K562 (cell line): ENCODE data around the gene LIN28B. TPM values are rescaled to one million over a fixed set of nuclear protein-coding genes. Genes with fewer than 3 reads are reported as not detected.

Experiments used
- C11orf30 ChIP-seq: fragments of 450-650 bp; IDR thresholded peaks from 2 replicates; pipeline ENCODE4 v1.6.1; 2016; ENCODE audit warnings: low read depth, mild to moderate bottlenecking
- CBX1 ChIP-seq: sonication (generic); IDR thresholded peaks from 2 replicates; pipeline ENCODE4 v1.6.1; 2016; ENCODE audit warnings: antibody characterized with exemption, low read depth, mild to moderate bottlenecking
- CBX8 ChIP-seq: fragments of 200-600 bp; sonication (generic); IDR thresholded peaks from 2 replicates; pipeline ENCODE4 v1.6.1; 2012; ENCODE audit warnings: borderline replicate concordance, mixed run types, low read depth, mild to moderate bottlenecking, moderate library complexity, mixed read lengths, low read length, control low read depth, inconsistent platforms; ENCODE audit not compliant: poor library complexity, severe bottlenecking; ENCODE audit errors: extremely low read depth
- DEAF1 ChIP-seq: fragments of 450-650 bp; formaldehyde crosslinking; IDR thresholded peaks from 2 replicates; pipeline ENCODE4 v1.4.0; 2020; ENCODE audit warnings: mild to moderate bottlenecking, moderate library complexity
- HDAC8 ChIP-seq: fragments of 450-650 bp; IDR thresholded peaks from 2 replicates; pipeline ENCODE4 v1.6.1; 2016; ENCODE audit warnings: mild to moderate bottlenecking, missing genetic modification characterization, moderate library complexity, missing compliant biosample characterization
- MCM7 ChIP-seq, 2 experiments: fragments of 450-650 bp; IDR thresholded peaks; 2 replicates each; pipeline ENCODE4 v1.6.1; 2016 to 2018
- POLR2G ChIP-seq: fragments of 200-400 bp; formaldehyde crosslinking; IDR thresholded peaks from 2 replicates; pipeline ENCODE4 v1.6.1; 2017; ENCODE audit warnings: low read depth, mild to moderate bottlenecking, antibody characterized with exemption, low read length, moderate library complexity
- POLR2H ChIP-seq: IDR thresholded peaks from 2 replicates; pipeline ENCODE4 v1.6.1; 2016; ENCODE audit warnings: missing genetic modification characterization, low read depth, mild to moderate bottlenecking, control low read depth, missing compliant biosample characterization, moderate library complexity
- PTRF ChIP-seq: fragments of 450-650 bp; IDR thresholded peaks from 2 replicates; pipeline ENCODE4 v1.6.1; 2016; ENCODE audit warnings: mild to moderate bottlenecking, missing genetic modification characterization, missing compliant biosample characterization
- RBM15 ChIP-seq: fragments of 200-400 bp; formaldehyde crosslinking; IDR thresholded peaks from 2 replicates; pipeline ENCODE4 v1.6.1; 2018; ENCODE audit warnings: mild to moderate bottlenecking, low read length, moderate library complexity; ENCODE audit not compliant: insufficient read depth
- SMC3 ChIP-seq: conservative IDR thresholded peaks from 2 replicates; pipeline ENCODE4 v1.6.1; 2011; ENCODE audit warnings: low read depth, low read length, improper control_type of control experiment; ENCODE audit not compliant: insufficient read depth
- STAG1 ChIP-seq: sonication (generic); formaldehyde crosslinking; IDR thresholded peaks from 2 replicates; pipeline ENCODE4 v1.5.0; 2020; ENCODE audit warnings: missing genetic modification reagents, borderline replicate concordance
- USF1 ChIP-seq: sonication (generic); formaldehyde crosslinking; IDR thresholded peaks from 2 replicates; pipeline ENCODE4 v1.9.0; 2022; ENCODE audit warnings: mild to moderate bottlenecking, missing genetic modification reagents
- ZBTB26 ChIP-seq: fragments of 450-650 bp; formaldehyde crosslinking; IDR thresholded peaks from 2 replicates; pipeline ENCODE4 v1.4.0; 2022; ENCODE audit warnings: missing genetic modification characterization
- ZBTB5 ChIP-seq: fragments of 450-650 bp; IDR thresholded peaks from 2 replicates; pipeline ENCODE4 v1.6.1; 2017; ENCODE audit warnings: antibody characterized with exemption
- ZNF398 ChIP-seq: fragments of 250-450 bp; sonication (Bioruptor Pico); IDR thresholded peaks from 2 replicates; pipeline ENCODE4 v1.8.0; 2021; ENCODE audit warnings: moderate library complexity, mild to moderate bottlenecking, inconsistent platforms
- ZNF444 ChIP-seq: fragments of 250-450 bp; sonication (Bioruptor Pico); IDR thresholded peaks from 2 replicates; pipeline ENCODE4 v1.4.0; 2020; ENCODE audit warnings: mild to moderate bottlenecking, moderate library complexity
- ZNF668 ChIP-seq: fragments of 250-450 bp; sonication (Bioruptor Pico); IDR thresholded peaks from 2 replicates; pipeline ENCODE4 v1.8.0; 2022; ENCODE audit warnings: mild to moderate bottlenecking, inconsistent platforms
- polyA plus RNA-seq, 8 experiments: library from polyadenylated mRNA; depleted of rRNA in 4 of 8; stranded (reverse) in 5 of 8; unstranded in 3 of 8; fragments of >200 nt; fragmentation: Nextera tagmentation in 2 of 8; fragmentation: Illumina TruSeq in 1 of 8; extraction: Ambion mirVana in 2 of 8; extraction: Trizol in 1 of 8; gene quantifications; 2 replicates each; pipeline versions ENCODE4 v1.2.1 to v1.2.3, GENCODE V29; 2011 to 2014; ENCODE audit warnings: inconsistent platforms in 1 of 8, missing spikeins in 1 of 8
- total RNA-seq, 7 experiments: library from RNA; depleted of rRNA in 6 of 7; stranded (reverse); fragments of >200 nt in 6 of 7; fragmentation: Illumina TruSeq in 2 of 7; extraction: Trizol in 2 of 7; gene quantifications; 2 replicates each; pipeline versions ENCODE4 v1.2.1 to v1.2.3, GENCODE V29; 2011 to 2021; ENCODE audit warnings: low replicate concordance in 1 of 7

The LIN28B gene
- total and polyA plus RNA-seq, 9 of the 15 experiments (the other 6 are each of a cell fraction or from before 2014, with no cell fraction given) = 20.9 to 77.3 (median 42.1) TPM

GRCh38 chr6:105077596-105078385 lies 120.9 kb downstream of the LIN28B start (continued):
- TF ChIP-seq ZBTB5 (no peak), PTRF (tag) (no peak), ZNF444 (CRISPR knock-in tag) (no peak), DEAF1 (CRISPR knock-in tag) (peak; percentile 69), STAG1 (no peak), ZBTB26 (CRISPR knock-in tag) (no peak), MCM7 (IDR thresholded peaks at IDR 0.05) (no peak), RBM15 (no peak), C11orf30 (no peak), HDAC8 (tag) (no peak), POLR2H (0 out of 2 replicates have a peak, but pooled peaks have one; percentile 29), CBX1 (no peak), SMC3 (peak; percentile 39; the same call in 1 of the 2 replicates), CBX8 (no peak), ZNF398 (no peak), USF1 (CRISPR knock-in tag) (no peak), ZNF668 (CRISPR knock-in tag) (no peak), POLR2G (no peak)
